ENCODE measurements around the gene GOLGA5.

GOLGA5 gene

DNA sequence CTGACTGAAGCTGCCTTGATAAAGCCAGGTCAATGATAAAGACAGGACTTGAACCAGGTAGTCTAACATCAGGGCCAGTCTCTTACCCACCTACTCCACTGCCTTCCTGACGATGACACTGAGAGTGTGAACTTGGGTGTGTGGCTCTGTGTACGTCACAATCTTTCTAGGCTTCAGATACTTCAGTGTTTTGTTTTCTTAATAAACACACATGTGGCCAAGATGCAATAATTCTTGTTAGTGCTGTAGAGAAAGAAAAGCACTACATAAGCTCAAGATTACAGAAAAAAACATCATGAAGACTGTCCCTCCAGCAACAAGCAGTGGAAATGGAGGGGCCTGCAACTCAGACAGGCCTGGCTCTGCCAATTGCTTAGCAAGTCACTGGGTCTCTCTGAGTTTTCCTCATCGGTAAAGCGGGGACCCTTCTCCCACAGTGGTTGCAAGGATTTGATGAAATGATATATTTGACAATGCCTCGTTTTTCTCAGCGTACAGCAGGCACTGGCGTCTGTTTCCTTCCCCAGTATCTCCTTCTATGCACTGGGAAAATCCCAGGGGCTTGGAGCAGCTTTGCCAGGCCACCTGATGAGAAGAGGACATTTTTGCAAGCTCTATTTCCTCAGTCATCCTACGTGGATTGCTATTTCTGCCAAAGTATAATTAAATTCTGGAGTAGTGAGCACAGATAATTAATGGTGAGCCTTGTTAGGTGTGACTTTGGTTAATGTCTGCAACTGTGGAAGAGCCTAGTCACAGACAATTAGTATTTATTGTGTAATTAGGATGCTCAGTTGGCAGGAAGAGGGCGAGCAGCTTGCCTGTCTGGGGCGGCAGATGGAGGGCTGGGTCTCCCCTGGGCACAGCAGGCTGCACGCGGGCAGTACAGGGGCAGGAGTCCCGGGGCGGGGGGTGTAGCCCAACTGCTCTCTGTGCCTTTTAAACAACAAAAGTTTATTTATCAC is 73.1 kb downstream of the GOLGA5 start:
- in situ Hi-C loops (cut with HindIII; ENCODE audit: low sequenced_read_pairs), result no loop called here

DNA sequence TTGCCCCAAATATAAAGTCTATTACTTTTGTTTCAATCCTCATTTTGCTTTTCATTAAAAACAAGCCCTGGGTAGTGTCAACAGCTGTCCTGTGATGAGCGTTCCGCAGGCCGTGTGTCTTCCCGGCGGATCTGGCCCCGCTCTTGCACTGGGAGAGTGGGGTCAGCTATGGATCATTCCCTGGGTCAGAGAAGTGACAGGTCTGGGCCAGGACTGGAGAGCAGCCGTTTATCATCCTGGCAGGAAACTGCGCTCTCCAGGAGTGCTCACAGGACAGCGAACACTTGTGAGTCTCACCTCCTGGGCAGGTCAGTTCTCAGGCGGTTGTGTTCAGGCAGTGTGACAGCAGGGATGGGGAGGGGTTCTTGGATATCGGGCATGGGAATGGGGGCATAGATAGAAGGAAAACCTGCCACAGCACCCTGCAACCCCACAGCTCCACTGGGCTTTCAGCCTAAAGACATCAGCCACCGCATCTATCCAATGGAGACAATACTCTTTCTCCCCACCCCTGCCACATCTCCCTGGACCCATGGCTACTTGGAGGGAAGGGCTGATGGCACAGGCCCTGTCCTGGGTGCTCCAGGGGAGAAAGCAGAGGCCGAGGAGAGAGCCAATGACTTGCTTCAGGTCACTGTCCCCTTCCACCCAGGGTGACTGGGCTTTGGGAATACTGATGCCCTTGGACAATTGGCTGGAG is 81.0 kb downstream of the GOLGA5 start:
- in situ Hi-C loops (cut with HindIII; ENCODE audit: low sequenced_read_pairs), result no loop called here

DNA sequence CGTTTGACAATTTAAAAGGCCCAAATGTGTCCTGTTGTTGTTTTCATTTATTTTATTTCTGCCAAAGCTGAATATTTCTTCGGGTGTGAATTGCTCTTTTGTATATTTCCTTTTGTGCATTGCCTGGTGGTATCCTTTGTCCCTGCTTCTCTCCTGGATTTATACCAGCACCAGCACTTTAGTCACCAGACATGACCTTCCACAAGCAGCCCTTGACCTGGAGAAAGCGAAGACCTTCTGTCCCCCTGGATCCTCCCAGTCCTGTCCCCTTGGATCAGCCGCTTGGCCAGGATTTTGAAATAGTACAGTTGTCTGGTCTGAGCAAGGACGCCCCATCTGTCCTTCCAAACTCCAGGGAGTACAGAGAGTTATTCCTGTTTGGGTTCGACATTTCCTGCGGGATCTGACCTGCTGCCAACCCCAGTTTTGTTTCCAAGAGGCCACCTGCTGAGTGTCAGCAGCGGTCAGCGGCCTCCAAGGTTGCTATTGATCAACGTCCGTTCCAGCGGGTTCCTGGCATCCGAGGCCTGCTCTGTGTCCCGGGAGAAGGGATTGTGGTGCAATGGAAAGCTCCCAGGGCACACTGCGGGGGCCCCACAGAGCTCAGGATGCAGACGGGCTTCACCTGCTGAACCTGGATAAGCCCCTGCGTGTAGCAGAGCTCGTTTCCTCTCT is 83.8 kb downstream of the GOLGA5 start:
- in situ Hi-C loops (cut with HindIII; ENCODE audit: low sequenced_read_pairs), result no loop called here

DNA sequence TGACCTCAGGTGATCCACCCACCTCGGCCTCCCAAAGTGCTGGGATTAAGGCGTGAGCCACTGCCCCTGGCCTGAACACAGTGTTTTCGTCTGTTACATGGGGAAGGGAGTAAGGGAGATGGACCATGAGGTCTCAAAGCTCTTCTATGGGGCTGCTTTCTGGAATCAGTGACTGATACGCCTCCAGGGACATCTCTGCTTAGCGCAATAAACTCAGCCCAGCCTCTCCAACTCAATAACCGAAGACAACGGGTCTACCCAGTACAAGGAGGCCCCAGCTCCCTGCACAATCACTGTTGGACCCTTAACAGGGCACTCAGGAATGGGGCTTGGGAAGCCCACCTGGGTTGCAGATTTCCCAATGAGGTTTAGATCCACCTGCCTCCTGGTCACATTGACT is 86.2 kb downstream of the GOLGA5 start:
- in situ Hi-C loops (cut with HindIII; ENCODE audit: low sequenced_read_pairs), result no loop called here

DNA sequence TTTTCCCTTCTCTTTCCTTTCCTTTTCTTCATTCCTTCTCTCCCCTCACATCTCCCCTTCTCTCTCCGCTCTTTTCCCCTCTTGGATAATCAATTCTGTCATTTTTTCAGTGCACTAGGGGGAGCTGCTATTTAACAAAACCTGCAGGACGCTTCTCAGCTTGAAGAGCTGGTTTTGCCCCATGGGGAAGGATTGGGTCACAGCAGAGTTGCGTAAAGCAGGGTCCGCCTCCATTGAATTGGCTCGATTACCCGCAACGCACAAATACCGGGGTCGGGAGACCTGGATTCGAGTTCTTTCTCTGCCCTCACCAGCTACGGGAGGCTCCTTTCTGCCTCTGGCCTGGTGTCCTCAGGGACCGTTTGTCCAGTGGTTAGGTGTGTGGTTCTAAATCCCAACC is 86.7 kb downstream of the GOLGA5 start:
- in situ Hi-C loops (cut with HindIII; ENCODE audit: low sequenced_read_pairs), result no loop called here

DNA sequence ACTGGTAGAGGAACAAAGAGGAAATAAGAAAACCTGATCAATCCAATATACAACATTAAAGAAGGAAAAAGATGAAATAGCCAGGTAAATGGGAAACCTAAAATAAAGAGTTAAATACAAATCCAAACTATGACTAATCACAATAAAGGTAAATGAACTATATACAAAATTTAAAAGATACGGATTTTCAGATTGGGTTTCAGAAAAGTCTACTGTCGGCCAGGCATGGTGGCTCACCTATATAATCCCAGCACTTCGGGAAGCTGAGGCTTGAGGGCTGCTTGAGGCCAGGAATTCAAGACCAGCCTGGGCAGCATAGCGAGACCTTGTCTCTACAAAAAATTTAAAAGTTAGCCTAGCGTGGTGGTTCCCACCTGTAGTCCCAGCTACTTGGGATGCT is 89.0 kb downstream of the GOLGA5 start:
- in situ Hi-C loops (cut with HindIII; ENCODE audit: low sequenced_read_pairs), result no loop called here

DNA sequence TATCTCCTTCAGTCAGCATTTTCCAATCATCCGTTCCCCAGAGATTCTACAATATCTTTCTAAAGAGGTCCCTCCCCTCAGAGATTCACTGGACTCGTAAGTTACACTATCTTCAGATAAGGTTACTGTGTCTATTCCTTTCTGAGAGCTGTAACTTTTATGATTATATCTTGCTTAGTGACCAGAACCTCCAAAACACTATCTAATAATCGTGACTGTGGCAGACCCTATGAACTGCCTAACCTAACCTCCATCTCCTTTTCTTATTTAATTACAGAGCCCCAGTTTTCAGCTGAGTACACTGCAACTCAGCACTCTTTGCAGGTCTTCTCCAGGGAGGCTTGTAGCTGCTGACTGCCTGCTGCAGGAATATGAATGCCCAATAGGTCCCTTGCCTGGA is 90.3 kb downstream of the GOLGA5 start:
- in situ Hi-C loops (cut with HindIII; ENCODE audit: low sequenced_read_pairs), result no loop called here

DNA sequence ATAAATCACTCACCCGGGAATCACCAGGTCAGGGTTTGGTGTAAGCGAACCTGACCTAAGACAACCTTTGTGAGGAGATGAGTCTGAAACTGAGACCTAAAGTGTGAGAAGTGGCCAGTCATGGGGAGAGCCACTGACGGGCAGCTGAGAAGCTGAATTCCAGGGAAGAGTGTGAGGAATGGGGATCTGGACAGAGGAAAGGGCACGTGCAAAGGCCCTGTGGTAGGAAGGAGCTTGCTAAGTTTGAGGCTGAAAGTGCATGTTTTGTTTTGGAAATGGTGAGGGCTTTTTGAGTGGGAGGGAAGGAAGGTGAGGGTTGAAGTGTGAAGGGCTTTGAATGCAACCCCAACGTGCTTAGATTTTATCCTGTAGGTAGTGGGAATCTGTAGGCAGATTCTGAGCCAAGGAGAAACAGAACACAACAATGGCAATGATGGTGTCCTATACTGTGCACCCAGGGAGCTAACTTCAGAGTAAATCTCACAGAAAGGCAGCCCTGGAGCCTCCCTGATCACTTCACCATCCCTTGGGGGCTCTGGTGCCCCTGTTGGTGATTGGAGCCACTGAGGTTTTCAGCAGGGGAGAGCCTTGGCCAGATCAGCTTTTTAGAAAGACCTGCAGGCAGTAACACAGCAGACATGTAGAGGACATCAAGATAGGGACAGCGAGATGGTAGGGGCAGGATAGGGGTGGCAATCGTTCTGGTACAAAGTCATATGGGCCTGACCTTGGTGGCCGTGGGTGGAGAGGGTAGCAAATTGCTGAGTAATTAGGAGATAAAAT is 91.4 kb downstream of the GOLGA5 start:
- in situ Hi-C loops (cut with HindIII; ENCODE audit: low sequenced_read_pairs), result no loop called here

DNA sequence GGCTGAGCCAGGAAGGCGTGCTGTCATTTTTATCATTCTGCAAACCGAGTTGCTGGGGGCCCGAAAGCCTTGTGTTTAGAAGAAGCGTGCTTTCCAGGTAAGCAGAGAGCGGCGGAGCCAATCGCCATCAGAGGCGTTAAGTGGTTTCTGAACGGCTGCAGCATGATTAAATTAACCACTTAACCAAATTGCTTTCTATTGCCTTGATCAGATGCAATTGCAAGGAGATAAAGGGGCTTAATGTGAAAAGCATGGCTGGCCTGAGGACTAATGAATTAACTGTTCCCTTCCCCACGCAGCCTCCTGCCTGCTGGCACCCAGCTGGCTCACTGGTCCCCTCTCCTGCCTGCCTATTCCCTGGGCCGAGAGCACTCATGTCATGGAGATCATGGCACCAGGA is 92.2 kb downstream of the GOLGA5 start:
- in situ Hi-C loops (cut with HindIII; ENCODE audit: low sequenced_read_pairs), result no loop called here

DNA sequence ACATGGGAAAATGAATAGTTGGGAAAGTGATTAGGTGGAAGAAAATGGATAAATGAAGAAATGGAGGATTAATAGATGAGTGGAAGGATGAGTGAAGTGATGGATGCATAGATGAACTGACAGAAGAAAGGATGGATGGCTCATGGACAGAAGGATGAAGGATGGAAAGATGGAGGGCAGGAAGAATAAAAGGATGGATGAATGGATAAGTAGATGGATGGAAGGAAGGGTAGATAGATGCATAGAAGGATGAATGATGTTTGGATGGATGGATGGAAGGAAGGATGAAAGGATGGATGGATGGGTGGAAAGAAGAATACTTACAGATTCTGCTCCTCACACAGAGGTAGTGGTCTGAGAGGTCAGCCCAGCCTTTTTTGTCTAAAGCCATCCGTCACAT is 93.1 kb downstream of the GOLGA5 start:
- in situ Hi-C loops (cut with HindIII; ENCODE audit: low sequenced_read_pairs), result no loop called here

DNA sequence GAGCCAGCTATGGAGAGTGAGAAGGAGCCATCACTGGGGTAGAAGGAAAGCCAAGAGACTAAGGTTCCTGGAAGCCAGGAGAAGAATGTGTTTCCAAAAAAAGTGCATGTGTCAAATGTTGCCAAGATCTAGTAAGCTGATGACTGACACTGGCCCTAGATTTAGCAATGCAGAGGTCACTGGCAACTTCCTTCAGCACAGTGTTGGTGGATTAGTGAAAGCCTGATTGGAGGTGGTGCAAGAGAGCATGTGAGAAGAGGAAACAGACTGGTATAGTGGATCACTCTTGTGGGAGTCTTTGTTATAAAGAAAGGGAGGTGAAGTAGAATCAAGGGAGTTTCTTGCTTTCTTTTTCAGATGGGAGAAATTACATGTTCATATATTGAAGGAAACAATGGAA is 94.8 kb downstream of the GOLGA5 start:
- in situ Hi-C loops (cut with HindIII; ENCODE audit: low sequenced_read_pairs), result no loop called here

All from DLD1 (cell line).